Psoas muscle (tissue), 8 donors: ENCODE measurements around the gene FUT2. TPM values are rescaled to one million over a fixed set of nuclear protein-coding genes. Genes with fewer than 3 reads are reported as not detected.
A peak's percentile ranks its signal among the peaks of the same experiment; 100 is the strongest.

Experiments
- ATAC-seq, 4 donors: fragments of 200-7000 bp; cut with Tn5 transposase; one replicate each; pipeline ENCODE4 v1.9.1; 2020; ENCODE audit warnings: moderate library complexity in 3 of 4, mild to moderate bottlenecking in 2 of 4
- DNase-seq, 2 donors: peaks; one replicate each; pipeline ENCODE4 v3.0.0-alpha.2; 2020
- H3K27ac ChIP-seq: fragments of 200-600 bp; one replicate; pipeline ENCODE4 v1.8.0; 2022
- H3K27me3 ChIP-seq, 3 donors: fragments of 200-600 bp in 1 of 3; one replicate each; pipeline versions ENCODE4 v1.6.1 to v1.8.0; 2013 to 2022; ENCODE audit warnings: low read length in 2 of 3, mild to moderate bottlenecking in 2 of 3, moderate library complexity in 1 of 3; ENCODE audit not compliant: insufficient read depth in 3 of 3
- H3K36me3 ChIP-seq, 2 donors: fragments of 200-600 bp in 1 of 2; one replicate each; pipeline versions ENCODE4 v1.6.1 to v1.8.0; 2013 to 2022; ENCODE audit warnings: low read depth in 1 of 2, mild to moderate bottlenecking in 1 of 2, moderate library complexity in 1 of 2; ENCODE audit not compliant: insufficient read depth in 1 of 2
- H3K4me1 ChIP-seq: fragments of 200-600 bp; one replicate; pipeline ENCODE4 v1.8.0; 2022
- H3K4me3 ChIP-seq: fragments of 200-600 bp; one replicate; pipeline ENCODE4 v1.8.0; 2022; ENCODE audit warnings: mild to moderate bottlenecking
- H3K9me3 ChIP-seq: fragments of 200-600 bp; one replicate; pipeline ENCODE4 v1.8.0; 2022
- CTCF ChIP-seq: fragments of 200-600 bp; IDR thresholded peaks from one replicate; pipeline ENCODE4 v1.8.0; 2022; ENCODE audit warnings: antibody characterized with exemption
- WGBS, 3 donors: extraction: QIAGEN DNeasy Blood & Tissue Kit; methylation state at CpG; one replicate each; pipeline versions ENCODE4 v1.1.6 to v1.1.7; 2013; 5-methylcytosine and 5-hydroxymethylcytosine counted together
- intact Hi-C, 2 donors: fragments of 100-400 bp; cut with DNase I; formaldehyde crosslinking; loops; one replicate each; pipeline versions ENCODE4 v1.11.0 to v1.14.2; 2022
- polyA plus RNA-seq, 3 donors: library from polyadenylated mRNA; stranded (reverse); fragments of 200-250 nt; gene quantifications; one replicate each; pipeline ENCODE4 v1.2.3, GENCODE V29; 2013
- total RNA-seq, 4 donors: library from RNA; stranded (reverse); fragmentation: NEBNext Ultra II Directional in 2 of 4; extraction: Animal tissue kit (Norgen Biotek cat#: 25700) in 2 of 4; gene quantifications; one replicate each; pipeline versions ENCODE4 v1.2.1 to v1.2.4, GENCODE V29; 2021 to 2023
- donor health status: healthy with polysubstance abuse.
- donor health status: DM: no; HTN: no; CAD: no; lungs with moderate emphysema.
- donor health status: Bipolar disorder and iron deficiency.
- donor health status: healthy.
- donor health status: DM: yes; HTN: yes; CAD: no.
- donor health status: DM: no; HTN: no; CAD: no.
- donor health status: DM: no; HTN: no; CAD: no.
- donor health status: DM: yes; HTN: yes; CAD: no.

FUT2 gene
- total and polyA plus RNA-seq, 7 donors, result not detected

- H3K27me3 ChIP-seq, result no peaks in the 10 kb centered on the region
These were observed 55.2 kb downstream of the FUT2 start for GRCh38 chr19:48750771-48751504.

GRCh38 chr19:48751845-48752495 lies 56.2 kb downstream of the FUT2 start:
- Histone ChIP-seq H3K4me1 (peaks cover 19% of the 10 kb centered on the region), H3K9me3 (no peaks in the 10 kb centered on the region), H3K4me3 (peak overlapping the region; percentile 57), H3K27ac (peak overlapping the region; percentile 42), H3K27me3 (no peaks in the 10 kb centered on the region), H3K36me3 (no peaks in the 10 kb centered on the region)
- WGBS, 3 donors, result 44 to 50% (median 46%) methylated on average over 20 of the region's 20 CpGs
- no peak for TF ChIP-seq CTCF
- ATAC-seq, result no peak
- no peak for DNase-seq
- intact Hi-C loops, result no loop called here

More at GRCh38 chr19:48750771-48751504, 55.2 kb downstream of the FUT2 start:
- Histone ChIP-seq H3K27ac (no peak overlapping the region), H3K36me3 (no peaks in the 10 kb centered on the region), H3K9me3 (no peaks in the 10 kb centered on the region), H3K4me1 (peaks cover 14% of the 10 kb centered on the region), H3K4me3 (peak overlapping the region; percentile 57)
- TF ChIP-seq CTCF, result no peak
- no peak for ATAC-seq
- no peak for DNase-seq
- intact Hi-C loops, result no loop called here
- WGBS, 3 donors, result 82 to 87% (median 84%) methylated on average over 29 of the region's 29 CpGs

- peak within 1 kb of the TSS; percentile 57 for H3K4me3 ChIP-seq
- no peaks in the 10 kb centered on the region for H3K27me3 ChIP-seq
- H3K9me3 ChIP-seq, result no peaks in the 10 kb centered on the region
- peak within 1 kb of the TSS; percentile 42 for H3K27ac ChIP-seq
- intact Hi-C loops, result no loop called here
- TF ChIP-seq CTCF, result no peak
- ATAC-seq (peak; percentile 41 to 65 (median 52)), DNase-seq (peak; percentile 69 to 75)
- no peaks in the 10 kb centered on the region for H3K36me3 ChIP-seq
- WGBS, 3 donors, result 9 to 11% (median 10%) methylated on average over 58 to 73 of the region's 73 CpGs
- peaks cover 23% of the 10 kb centered on the region for H3K4me1 ChIP-seq
These were observed 57.0 kb downstream of the FUT2 start, which contains the start of gene FUT1 for GRCh38 chr19:48752496-48753365. TSS of gene FUT1 (minus strand) at chr19:48752641. CDS start at chr19:48751281, 1,360 bp downstream.

- Histone ChIP-seq H3K36me3 (no peaks in the 10 kb centered on the region), H3K27me3 (no peaks in the 10 kb centered on the region), H3K27ac (no peak within 1 kb of the TSS), H3K9me3 (no peaks in the 10 kb centered on the region), H3K4me1 (peaks cover 23% of the 10 kb centered on the region), H3K4me3 (no peak within 1 kb of the TSS)
- ATAC-seq (peak; percentile 60 to 76 (median 68)), DNase-seq (peak; percentile 60 to 78)
- intact Hi-C loops, result no loop called here
- TF ChIP-seq CTCF, result no peak
- WGBS, 3 donors, result 40 to 63% (median 43%) methylated on average over 4 of the region's 4 CpGs
These were observed 59.4 kb downstream of the FUT2 start, which contains the start of gene FGF21 for GRCh38 chr19:48755084-48755641. TSS of gene FGF21 (plus strand) at chr19:48755524. CDS start at chr19:48756237, 713 bp downstream.

Other genes with a start within 250 kb of the FUT2 start
- 10 to 100 TPM; 24.6 to 46.0 (median 40.3) TPM for gene GRWD1, start 250.0 kb upstream of the FUT2 start, total RNA-seq
- 10 to 100 TPM; 24.2 to 53.7 (median 42.0) TPM for gene GRWD1, start 250.0 kb upstream of the FUT2 start, polyA plus RNA-seq
- 1 to 10 TPM in 3 of 4 donors, under 1 TPM in 1; 0.65 to 2.6 (median 1.3) TPM for gene KCNJ14, start 240.4 kb upstream of the FUT2 start, total RNA-seq
- 1 to 10 TPM in 1 of 3 donors, under 1 TPM in 2; 0.28 to 1.6 (median 0.58) TPM for gene KCNJ14, start 240.4 kb upstream of the FUT2 start, polyA plus RNA-seq
- gene CYTH2, start 226.6 kb upstream of the FUT2 start, total RNA-seq, result 10 to 100 TPM; 21.8 to 45.2 (median 29.4) TPM
- gene CYTH2, start 226.6 kb upstream of the FUT2 start, polyA plus RNA-seq, result 10 to 100 TPM; 36.6 to 41.0 (median 39.5) TPM
- gene LMTK3, start 184.1 kb upstream of the FUT2 start, total RNA-seq, result under 1 TPM in 2 of 4 donors, not detected in 2; 0.06 to 0.14 TPM
- under 1 TPM; 0.03 to 0.06 (median 0.05) TPM for gene LMTK3, start 184.1 kb upstream of the FUT2 start, polyA plus RNA-seq
- gene SULT2B1, start 143.8 kb upstream of the FUT2 start, total RNA-seq, result not detected
- gene SULT2B1, start 143.8 kb upstream of the FUT2 start, polyA plus RNA-seq, result under 1 TPM in 2 of 3 donors, not detected in 1; 0.06 to 0.23 TPM
- not detected for gene SPACA4, start 89.2 kb upstream of the FUT2 start, total RNA-seq
- not detected for gene SPACA4, start 89.2 kb upstream of the FUT2 start, polyA plus RNA-seq
- gene FAM83E, start 80.9 kb upstream of the FUT2 start, total RNA-seq, result not detected
- gene FAM83E, start 80.9 kb upstream of the FUT2 start, polyA plus RNA-seq, result under 1 TPM in 2 of 3 donors, not detected in 1; 0.01 to 0.20 TPM
- 100 to 1,000 TPM; 506 to 730 (median 645) TPM for gene RPL18, start 76.8 kb upstream of the FUT2 start, total RNA-seq
- gene RPL18, start 76.8 kb upstream of the FUT2 start, polyA plus RNA-seq, result 1,000 to 10,000 TPM; 1,096 to 1,745 (median 1,373) TPM
- gene SPHK2, start 76.5 kb upstream of the FUT2 start, total RNA-seq, result 10 to 100 TPM in 2 of 4 donors, 1 to 10 TPM in 2; 4.1 to 12.8 (median 8.8) TPM
- 1 to 10 TPM; 3.3 to 7.4 (median 4.8) TPM for gene SPHK2, start 76.5 kb upstream of the FUT2 start, polyA plus RNA-seq
- 10 to 100 TPM in 1 of 4 donors, 1 to 10 TPM in 3; 3.6 to 14.5 (median 6.5) TPM for gene DBP, start 58.6 kb upstream of the FUT2 start, total RNA-seq
- 1 to 10 TPM; 2.8 to 7.0 (median 3.2) TPM for gene DBP, start 58.6 kb upstream of the FUT2 start, polyA plus RNA-seq
- 1 to 10 TPM; 4.1 to 8.8 (median 6.4) TPM for gene CA11, start 49.8 kb upstream of the FUT2 start, total RNA-seq
- gene CA11, start 49.8 kb upstream of the FUT2 start, polyA plus RNA-seq, result 10 to 100 TPM in 1 of 3 donors, 1 to 10 TPM in 2; 2.3 to 10.6 (median 9.2) TPM
- gene NTN5, start 23.0 kb upstream of the FUT2 start, total RNA-seq, result under 1 TPM in 1 of 4 donors, not detected in 3; 0.21 TPM
- gene NTN5, start 23.0 kb upstream of the FUT2 start, polyA plus RNA-seq, result under 1 TPM in 1 of 3 donors, not detected in 2; 0.04 TPM
- gene MAMSTR, start 23.8 kb downstream of the FUT2 start, total RNA-seq, result 10 to 100 TPM in 3 of 4 donors, 1 to 10 TPM in 1; 7.9 to 50.9 (median 32.9) TPM
- 10 to 100 TPM in 1 of 3 donors, 1 to 10 TPM in 2; 3.1 to 10.5 (median 8.4) TPM for gene MAMSTR, start 23.8 kb downstream of the FUT2 start, polyA plus RNA-seq
- gene RASIP1, start 44.6 kb downstream of the FUT2 start, total RNA-seq, result 1 to 10 TPM; 6.9 to 9.7 (median 8.0) TPM
- gene RASIP1, start 44.6 kb downstream of the FUT2 start, polyA plus RNA-seq, result 1 to 10 TPM; 3.9 to 7.7 (median 4.9) TPM
- under 1 TPM in 3 of 4 donors, not detected in 1; 0.26 to 0.76 (median 0.36) TPM for gene IZUMO1, start 50.9 kb downstream of the FUT2 start, total RNA-seq
- gene IZUMO1, start 50.9 kb downstream of the FUT2 start, polyA plus RNA-seq, result under 1 TPM in 2 of 3 donors, not detected in 1; 0.18 to 0.66 TPM
- 1 to 10 TPM; 1.6 to 2.3 (median 2.0) TPM for gene FUT1, start 56.7 kb downstream of the FUT2 start, total RNA-seq
- 1 to 10 TPM; 1.1 to 1.3 (median 1.3) TPM for gene FUT1, start 56.7 kb downstream of the FUT2 start, polyA plus RNA-seq
- gene FGF21, start 59.6 kb downstream of the FUT2 start, total RNA-seq, result 1 to 10 TPM in 2 of 4 donors, not detected in 2; 1.7 to 6.2 TPM
- gene FGF21, start 59.6 kb downstream of the FUT2 start, polyA plus RNA-seq, result under 1 TPM in 2 of 3 donors, not detected in 1; 0.06 to 0.31 TPM
- gene BCAT2, start 115.1 kb downstream of the FUT2 start, total RNA-seq, result 10 to 100 TPM; 24.6 to 48.5 (median 29.9) TPM
- gene BCAT2, start 115.1 kb downstream of the FUT2 start, polyA plus RNA-seq, result 10 to 100 TPM; 14.4 to 22.9 (median 20.0) TPM
- gene HSD17B14, start 140.5 kb downstream of the FUT2 start, total RNA-seq, result 1 to 10 TPM in 1 of 4 donors, under 1 TPM in 3; 0.61 to 1.2 (median 0.80) TPM
- gene HSD17B14, start 140.5 kb downstream of the FUT2 start, polyA plus RNA-seq, result under 1 TPM; 0.15 to 0.66 (median 0.29) TPM
- gene PLEKHA4, start 172.6 kb downstream of the FUT2 start, total RNA-seq, result 10 to 100 TPM in 3 of 4 donors, 1 to 10 TPM in 1; 9.4 to 30.0 (median 20.2) TPM
- 10 to 100 TPM; 11.1 to 14.9 (median 12.3) TPM for gene PLEKHA4, start 172.6 kb downstream of the FUT2 start, polyA plus RNA-seq
- 10 to 100 TPM; 34.5 to 93.4 (median 41.3) TPM for gene PPP1R15A, start 176.4 kb downstream of the FUT2 start, total RNA-seq
- gene PPP1R15A, start 176.4 kb downstream of the FUT2 start, polyA plus RNA-seq, result 10 to 100 TPM; 61.1 to 86.3 (median 83.7) TPM
- under 1 TPM in 2 of 4 donors, not detected in 2; 0.13 to 0.17 TPM for gene TULP2, start 202.8 kb downstream of the FUT2 start, total RNA-seq
- gene TULP2, start 202.8 kb downstream of the FUT2 start, polyA plus RNA-seq, result under 1 TPM in 2 of 3 donors, not detected in 1; 0.06 to 0.07 TPM
- 100 to 1,000 TPM in 2 of 4 donors, 10 to 100 TPM in 2; 86.4 to 143 (median 101) TPM for gene NUCB1, start 204.3 kb downstream of the FUT2 start, total RNA-seq
- gene NUCB1, start 204.3 kb downstream of the FUT2 start, polyA plus RNA-seq, result 10 to 100 TPM; 49.9 to 97.1 (median 90.7) TPM
- gene DHDH, start 237.7 kb downstream of the FUT2 start, total RNA-seq, result under 1 TPM in 1 of 4 donors, not detected in 3; 0.21 TPM
- under 1 TPM in 1 of 3 donors, not detected in 2; 0.14 TPM for gene DHDH, start 237.7 kb downstream of the FUT2 start, polyA plus RNA-seq